Renal pelvis (tissue), 3 donors: ENCODE results near the gene ERCC6. TPM values are rescaled to one million over a fixed set of nuclear protein-coding genes. Genes with fewer than 3 reads are reported as not detected.

Source experiments
- polyA plus RNA-seq, 3 donors: library from polyadenylated mRNA; unstranded; fragments of 120-200 nt; gene quantifications; one replicate each; pipeline ENCODE4 v1.2.1, GENCODE V29; 2013; ENCODE audit not compliant: insufficient read length in 3 of 3

ERCC6 gene
- polyA plus RNA-seq, 3 donors: 13.7 to 18.6 (median 17.8) TPM

Other genes starting within 250 kb of the ERCC6 start
- gene C10orf71, start 240.0 kb downstream of the ERCC6 start, polyA plus RNA-seq: under 1 TPM in 2 of 3 donors, not detected in 1; 0.19 to 0.28 TPM
- gene DRGX, start 143.0 kb downstream of the ERCC6 start, polyA plus RNA-seq: under 1 TPM in 1 of 3 donors, not detected in 2; 0.09 TPM
- not detected for gene SLC18A3, start 71.2 kb upstream of the ERCC6 start, polyA plus RNA-seq
- gene CHAT, start 74.9 kb upstream of the ERCC6 start, polyA plus RNA-seq: under 1 TPM in 1 of 3 donors, not detected in 2; 0.06 TPM
- not detected for gene C10orf53, start 140.5 kb upstream of the ERCC6 start, polyA plus RNA-seq
- 10 to 100 TPM; 48.1 to 57.4 (median 54.4) TPM for gene OGDHL, start 223.2 kb upstream of the ERCC6 start, polyA plus RNA-seq